Hepatocyte (in vitro differentiated cells): ENCODE measurements around the gene ME3. TPM values are rescaled to one million over a fixed set of nuclear protein-coding genes. Genes with fewer than 3 reads are reported as not detected.

Experiments
- DNase-seq: peaks from one replicate; pipeline ENCODE4 v3.0.0-alpha.2; 2016; ENCODE audit warnings: low spot score
- H2AFZ ChIP-seq: fragments of 200-600 bp; sonication (generic); 2 replicates; pipeline ENCODE4 v1.6.0; 2016; ENCODE audit warnings: antibody characterized with exemption, mild to moderate bottlenecking
- H3K27ac ChIP-seq: fragments of 200-600 bp; sonication (generic); 2 replicates; pipeline ENCODE4 v1.5.1; 2016; ENCODE audit warnings: mild to moderate bottlenecking
- H3K27me3 ChIP-seq: fragments of 200-600 bp; sonication (generic); 2 replicates; pipeline ENCODE4 v1.6.1; 2016
- H3K36me3 ChIP-seq: fragments of 200-600 bp; sonication (generic); replicated peaks from 2 replicates; pipeline ENCODE4 v1.5.1; 2016; ENCODE audit warnings: low read depth; ENCODE audit not compliant: insufficient read depth
- H3K4me1 ChIP-seq: fragments of 200-600 bp; sonication (generic); 2 replicates; pipeline ENCODE4 v1.5.1; 2016; ENCODE audit warnings: mild to moderate bottlenecking, moderate library complexity; ENCODE audit not compliant: insufficient read depth
- H3K4me2 ChIP-seq: fragments of 200-600 bp; sonication (generic); 2 replicates; pipeline ENCODE4 v1.6.0; 2016
- H3K4me3 ChIP-seq: fragments of 200-600 bp; sonication (generic); 2 replicates; pipeline ENCODE4 v1.5.1; 2016; ENCODE audit warnings: mild to moderate bottlenecking
- H3K79me2 ChIP-seq: fragments of 200-600 bp; sonication (generic); 2 replicates; pipeline ENCODE4 v1.6.0; 2017; ENCODE audit warnings: mild to moderate bottlenecking
- H3K9me2 ChIP-seq: fragments of 200-600 bp; sonication (generic); replicated peaks from 2 replicates; pipeline ENCODE4 v1.6.0; 2017; ENCODE audit warnings: mild to moderate bottlenecking; ENCODE audit not compliant: insufficient read depth
- H3K9me3 ChIP-seq: fragments of 200-600 bp; sonication (generic); 2 replicates; pipeline ENCODE4 v1.5.1; 2016; ENCODE audit warnings: low read depth, mild to moderate bottlenecking
- H4K20me1 ChIP-seq: fragments of 200-600 bp; sonication (generic); 2 replicates; pipeline ENCODE4 v1.6.0; 2016; ENCODE audit warnings: mild to moderate bottlenecking; ENCODE audit not compliant: insufficient read depth, poor library complexity, severe bottlenecking
- EZH2 ChIP-seq: fragments of 200-600 bp; sonication (generic); IDR thresholded peaks from 2 replicates; pipeline ENCODE4 v1.6.1; 2016; ENCODE audit warnings: antibody characterized with exemption, mild to moderate bottlenecking, borderline replicate concordance
- EZH2phosphoT487 ChIP-seq: fragments of 200-600 bp; sonication (generic); IDR thresholded peaks from one replicate; pipeline ENCODE4 v1.6.1; 2018; ENCODE audit warnings: antibody characterized with exemption, mild to moderate bottlenecking, low read depth, moderate library complexity; ENCODE audit not compliant: unreplicated experiment, severe bottlenecking
- WGBS: methylation state at CpG from one replicate; pipeline ENCODE4 v1.1.6; 2016; ENCODE audit warnings: low lambda C conversion rate; ENCODE audit errors: missing lambda C conversion rate; 5-methylcytosine and 5-hydroxymethylcytosine counted together
- polyA plus RNA-seq: library from polyadenylated mRNA; unstranded; fragments of >200 nt; fragmentation: Nextera tagmentation; extraction: Ambion mirVana; gene quantifications from 2 replicates; pipeline ENCODE4 v1.2.1, GENCODE V29; 2016
- total RNA-seq: library from RNA; depleted of rRNA; stranded (reverse); fragments of >200 nt; gene quantifications from 2 replicates; pipeline ENCODE4 v1.2.3, GENCODE V29; 2014
- TF ChIP-seq, protein P1 (sequence below): fragments of 200-600 bp; sonication (generic); IDR thresholded peaks from 2 replicates; pipeline ENCODE4 v1.5.1; 2016; ENCODE audit warnings: antibody characterized with exemption, mild to moderate bottlenecking; ENCODE audit not compliant: poor library complexity

Gene ME3
- 16.1 and 16.2 TPM in 2 replicates for total RNA-seq
- polyA plus RNA-seq = 10.3 and 13.1 TPM in 2 replicates

- Histone ChIP-seq H3K79me2 (no peaks in the 10 kb centered on the region), H3K9me2 (no peaks in the 10 kb centered on the region), H2AFZ (peak within 1 kb of the TSS; percentile 86), H3K4me1 (peaks cover 10% of the 10 kb centered on the region), H3K4me2 (peak within 1 kb of the TSS; percentile 94), H3K27me3 (peaks cover 3% of the 10 kb centered on the region), H3K9me3 (no peaks in the 10 kb centered on the region), H3K27ac (peak within 1 kb of the TSS; percentile 78), H3K36me3 (no peaks in the 10 kb centered on the region), H4K20me1 (no peaks in the 10 kb centered on the region), H3K4me3 (peak within 1 kb of the TSS; percentile 72)
- DNase-seq = peak; percentile 70
- 5% methylated on average over 52 of the region's 52 CpGs for WGBS
- TF ChIP-seq, protein P1, sequence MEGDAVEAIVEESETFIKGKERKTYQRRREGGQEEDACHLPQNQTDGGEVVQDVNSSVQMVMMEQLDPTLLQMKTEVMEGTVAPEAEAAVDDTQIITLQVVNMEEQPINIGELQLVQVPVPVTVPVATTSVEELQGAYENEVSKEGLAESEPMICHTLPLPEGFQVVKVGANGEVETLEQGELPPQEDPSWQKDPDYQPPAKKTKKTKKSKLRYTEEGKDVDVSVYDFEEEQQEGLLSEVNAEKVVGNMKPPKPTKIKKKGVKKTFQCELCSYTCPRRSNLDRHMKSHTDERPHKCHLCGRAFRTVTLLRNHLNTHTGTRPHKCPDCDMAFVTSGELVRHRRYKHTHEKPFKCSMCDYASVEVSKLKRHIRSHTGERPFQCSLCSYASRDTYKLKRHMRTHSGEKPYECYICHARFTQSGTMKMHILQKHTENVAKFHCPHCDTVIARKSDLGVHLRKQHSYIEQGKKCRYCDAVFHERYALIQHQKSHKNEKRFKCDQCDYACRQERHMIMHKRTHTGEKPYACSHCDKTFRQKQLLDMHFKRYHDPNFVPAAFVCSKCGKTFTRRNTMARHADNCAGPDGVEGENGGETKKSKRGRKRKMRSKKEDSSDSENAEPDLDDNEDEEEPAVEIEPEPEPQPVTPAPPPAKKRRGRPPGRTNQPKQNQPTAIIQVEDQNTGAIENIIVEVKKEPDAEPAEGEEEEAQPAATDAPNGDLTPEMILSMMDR = no peak
- no peak for TF ChIP-seq EZH2phosphoT487
- no peak for TF ChIP-seq EZH2
Measured at GRCh38 chr11:86672007-86672621, at the start of gene ME3. TSS of gene ME3 (minus strand) at chr11:86672616.

GRCh38 chr11:86722006-86722405, 49.6 kb upstream of the ME3 start:
- Histone ChIP-seq H3K27ac (no peak overlapping the region), H4K20me1 (no peaks in the 10 kb centered on the region), H3K79me2 (no peaks in the 10 kb centered on the region), H3K27me3 (no peaks in the 10 kb centered on the region), H3K9me3 (no peaks in the 10 kb centered on the region), H3K4me3 (no peak overlapping the region), H3K4me2 (no peak overlapping the region), H3K9me2 (no peaks in the 10 kb centered on the region), H2AFZ (no peak overlapping the region), H3K4me1 (peaks cover 6% of the 10 kb centered on the region), H3K36me3 (no peaks in the 10 kb centered on the region)
- no peak for DNase-seq
- 52% methylated on average over 1 of the region's 1 CpG for WGBS
- TF ChIP-seq, protein P1 = no peak
- TF ChIP-seq EZH2phosphoT487 = no peak
- TF ChIP-seq EZH2 = no peak

- Histone ChIP-seq H3K9me2 (no peaks in the 10 kb centered on the region), H3K27me3 (no peaks in the 10 kb centered on the region), H2AFZ (no peak overlapping the region), H4K20me1 (no peaks in the 10 kb centered on the region), H3K4me2 (no peak overlapping the region), H3K4me1 (peaks cover 6% of the 10 kb centered on the region), H3K36me3 (no peaks in the 10 kb centered on the region), H3K4me3 (no peak overlapping the region), H3K27ac (peak overlapping the region; percentile 71), H3K9me3 (no peaks in the 10 kb centered on the region), H3K79me2 (no peaks in the 10 kb centered on the region)
- no peak for DNase-seq
- TF ChIP-seq, protein P1 = no peak
- TF ChIP-seq EZH2 = no peak
- no peak for TF ChIP-seq EZH2phosphoT487
- 29% methylated on average over 2 of the region's 2 CpGs for WGBS
Measured at GRCh38 chr11:86720546-86720945, 48.1 kb upstream of the ME3 start.
